ENCODE data around the gene CYP2A6.

Gene CYP2A6

GRCh38 chr19:40801426-40802299, 48.6 kb downstream of the CYP2A6 start:
- DNase-seq (ENCODE audit: low spot score) = no peak

- no peak for DNase-seq (ENCODE audit: low spot score)
These were observed 49.3 kb downstream of the CYP2A6 start for GRCh38 chr19:40800997-40801377.

GRCh38 chr19:40800339-40800996, 49.8 kb downstream of the CYP2A6 start:
- no peak for DNase-seq (ENCODE audit: low spot score)

- DNase-seq (ENCODE audit: low spot score) = peak; percentile 42
These were observed 50.5 kb downstream of the CYP2A6 start for GRCh38 chr19:40799558-40800338.

- DNase-seq (ENCODE audit: low spot score) = peak; percentile 98
These were observed 51.3 kb downstream of the CYP2A6 start, which contains the start of gene EGLN2 for GRCh38 chr19:40798683-40799557. Gene EGLN2 (plus strand): TSS chr19:40799191. CDS start chr19:40800573, 1,382 bp downstream.

GRCh38 chr19:40797963-40798682, 52.1 kb downstream of the CYP2A6 start:
- DNase-seq (ENCODE audit: low spot score) = peak; percentile 67

- no peak for DNase-seq (ENCODE audit: low spot score)
These were observed 52.9 kb downstream of the CYP2A6 start for GRCh38 chr19:40797166-40797962.

All from AG08396 (cell line).